VCaP (cell line): ENCODE measurements around the gene NOS1.

Source experiments
- H3K27ac ChIP-seq: fragments of 450-650 bp; 2 replicates; pipeline ENCODE4 v1.5.1; 2017
- TF ChIP-seq, protein P1 (sequence below): fragments of 450-650 bp; conservative IDR thresholded peaks from 2 replicates; pipeline ENCODE4 v1.5.1; 2017; ENCODE audit warnings: mild to moderate bottlenecking, moderate library complexity

NOS1 gene

DNA sequence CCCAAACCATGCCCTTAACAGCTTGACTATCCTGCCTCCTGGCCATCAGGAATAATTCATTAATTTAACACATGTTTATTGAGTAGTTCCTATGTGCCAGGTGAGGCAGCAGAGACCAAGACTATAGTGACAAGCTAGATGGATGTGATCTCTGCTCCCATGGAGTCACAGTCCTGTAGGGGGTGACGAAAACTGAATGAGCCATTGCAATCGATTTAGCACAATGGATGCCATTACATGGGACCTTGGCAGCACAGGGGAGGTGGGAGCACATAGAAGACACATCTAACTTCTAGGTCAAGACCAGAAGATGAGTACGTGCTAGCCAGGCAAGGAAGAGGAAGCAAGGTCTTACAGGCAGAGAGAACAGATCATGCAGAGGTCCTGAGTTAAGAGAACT, 68.7 kb downstream of the NOS1 start:
- TF ChIP-seq, protein P1, sequence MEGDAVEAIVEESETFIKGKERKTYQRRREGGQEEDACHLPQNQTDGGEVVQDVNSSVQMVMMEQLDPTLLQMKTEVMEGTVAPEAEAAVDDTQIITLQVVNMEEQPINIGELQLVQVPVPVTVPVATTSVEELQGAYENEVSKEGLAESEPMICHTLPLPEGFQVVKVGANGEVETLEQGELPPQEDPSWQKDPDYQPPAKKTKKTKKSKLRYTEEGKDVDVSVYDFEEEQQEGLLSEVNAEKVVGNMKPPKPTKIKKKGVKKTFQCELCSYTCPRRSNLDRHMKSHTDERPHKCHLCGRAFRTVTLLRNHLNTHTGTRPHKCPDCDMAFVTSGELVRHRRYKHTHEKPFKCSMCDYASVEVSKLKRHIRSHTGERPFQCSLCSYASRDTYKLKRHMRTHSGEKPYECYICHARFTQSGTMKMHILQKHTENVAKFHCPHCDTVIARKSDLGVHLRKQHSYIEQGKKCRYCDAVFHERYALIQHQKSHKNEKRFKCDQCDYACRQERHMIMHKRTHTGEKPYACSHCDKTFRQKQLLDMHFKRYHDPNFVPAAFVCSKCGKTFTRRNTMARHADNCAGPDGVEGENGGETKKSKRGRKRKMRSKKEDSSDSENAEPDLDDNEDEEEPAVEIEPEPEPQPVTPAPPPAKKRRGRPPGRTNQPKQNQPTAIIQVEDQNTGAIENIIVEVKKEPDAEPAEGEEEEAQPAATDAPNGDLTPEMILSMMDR, result no peak
- no peak overlapping the region for H3K27ac ChIP-seq

DNA sequence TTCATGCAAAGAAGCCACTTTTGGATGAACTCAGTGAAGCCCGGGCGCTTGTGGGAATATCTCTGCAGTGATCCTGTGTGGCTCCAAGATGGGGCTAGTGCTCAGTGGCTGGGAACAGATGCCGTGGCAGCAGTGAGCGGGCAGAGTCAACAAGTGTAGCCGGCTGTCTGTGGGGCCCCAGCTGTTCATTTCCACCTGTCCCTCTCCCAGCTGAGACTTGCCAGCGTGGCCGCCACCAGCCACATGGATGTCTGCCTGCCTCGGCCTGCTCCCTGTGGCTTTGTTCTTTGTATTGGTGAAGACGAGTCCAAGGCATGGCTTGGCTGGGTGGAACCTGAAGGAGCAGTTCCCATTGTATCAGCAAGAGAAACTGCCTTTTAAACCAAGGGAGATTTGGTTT, 77.3 kb downstream of the NOS1 start:
- TF ChIP-seq, protein P1, result no peak
- no peak overlapping the region for H3K27ac ChIP-seq

DNA sequence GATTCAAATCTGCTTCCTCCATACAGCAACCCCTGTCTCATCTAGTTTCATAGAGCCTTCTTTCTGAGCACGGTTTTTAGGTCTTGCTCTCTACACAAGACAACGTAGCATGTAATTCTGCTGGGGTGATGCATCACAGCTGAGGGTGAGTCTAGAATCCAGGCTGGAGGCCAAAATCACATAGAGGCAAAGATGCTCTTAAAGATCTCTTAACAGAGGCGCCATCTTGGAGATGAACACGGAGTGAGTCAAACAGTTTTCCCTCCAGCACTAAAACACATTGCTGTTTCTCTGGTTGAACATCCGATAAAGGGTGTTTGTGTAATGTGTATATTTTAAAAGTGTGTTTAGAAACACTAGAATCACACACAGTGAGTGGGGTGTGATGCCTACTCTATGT, 78.9 kb downstream of the NOS1 start:
- no peak overlapping the region for H3K27ac ChIP-seq

GRCh38 chr12:117280019-117280680, 81.3 kb downstream of the NOS1 start:
- TF ChIP-seq, protein P1, result no peak
- no peak overlapping the region for H3K27ac ChIP-seq

More for the DNA sequence above, 78.9 kb downstream of the NOS1 start:
- TF ChIP-seq, protein P1, result no peak

DNA sequence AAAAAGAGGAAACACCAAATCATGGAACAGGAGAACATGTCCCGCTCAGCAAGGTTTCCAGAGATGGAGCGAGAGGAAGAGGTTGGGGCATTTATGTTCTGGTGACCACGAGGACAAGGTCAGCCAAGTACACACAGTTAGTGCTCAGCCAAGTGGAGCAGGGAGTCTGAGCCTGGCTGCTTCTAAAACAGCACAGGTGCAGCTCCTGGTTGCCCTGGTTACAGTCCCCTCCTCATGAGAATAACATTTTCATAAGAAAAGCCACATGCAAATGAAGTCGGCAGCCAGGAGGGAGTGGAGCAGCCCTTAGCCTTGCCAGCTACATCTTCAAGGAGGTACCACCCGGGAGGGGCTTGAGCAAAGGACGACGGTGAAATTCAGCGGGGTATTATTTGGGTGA, 81.8 kb downstream of the NOS1 start:
- no peak overlapping the region for H3K27ac ChIP-seq
- TF ChIP-seq, protein P1, result no peak

GRCh38 chr12:117277875-117278274, 83.6 kb downstream of the NOS1 start:
- TF ChIP-seq, protein P1, result no peak
- H3K27ac ChIP-seq, result no peak overlapping the region

GRCh38 chr12:117273091-117273490, 88.3 kb downstream of the NOS1 start:
- H3K27ac ChIP-seq, result no peak overlapping the region
- TF ChIP-seq, protein P1, result no peak
